GM18867 (cell line): ENCODE results near the gene ZG16B.

Source experiments
- ATAC-seq: cut with Tn5 transposase; IDR thresholded peaks from one replicate; pipeline ENCODE4 v1.9.1; 2021; ENCODE audit warnings: mild to moderate bottlenecking, moderate library complexity; ENCODE audit not compliant: unreplicated experiment

Gene ZG16B

GRCh38 chr16:2804728-2805127, 25.4 kb upstream of the ZG16B start:
- no peak for ATAC-seq

- ATAC-seq, result no peak
Observed at GRCh38 chr16:2806286-2806685, 23.8 kb upstream of the ZG16B start.

- ATAC-seq, result no peak
Observed at GRCh38 chr16:2808181-2808580, 21.9 kb upstream of the ZG16B start.

- no peak for ATAC-seq
Observed at GRCh38 chr16:2809149-2809760, 20.8 kb upstream of the ZG16B start.

- no peak for ATAC-seq
Observed at GRCh38 chr16:2810651-2811050, 19.5 kb upstream of the ZG16B start.

GRCh38 chr16:2811703-2812471, 18.2 kb upstream of the ZG16B start:
- no peak for ATAC-seq

GRCh38 chr16:2813771-2814221, 16.3 kb upstream of the ZG16B start:
- ATAC-seq, result no peak

- ATAC-seq, result no peak
Observed at GRCh38 chr16:2814551-2815298, 15.4 kb upstream of the ZG16B start.

GRCh38 chr16:2815299-2815771, 14.8 kb upstream of the ZG16B start:
- no peak for ATAC-seq

- no peak for ATAC-seq
Observed at GRCh38 chr16:2816751-2817339, 13.3 kb upstream of the ZG16B start, which contains the start of gene PRSS21. Gene PRSS21, plus strand, starts transcription at chr16:2817237. Its CDS starts 32 bp downstream, at chr16:2817269.

GRCh38 chr16:2817340-2818271, 12.5 kb upstream of the ZG16B start:
- no peak for ATAC-seq

- ATAC-seq, result no peak
Observed at GRCh38 chr16:2818272-2818876, 11.7 kb upstream of the ZG16B start.

GRCh38 chr16:2819179-2819938, 10.7 kb upstream of the ZG16B start:
- ATAC-seq, result no peak

GRCh38 chr16:2819939-2820835, 9.9 kb upstream of the ZG16B start:
- ATAC-seq, result no peak

- no peak for ATAC-seq
Observed at GRCh38 chr16:2820836-2821486, 9.1 kb upstream of the ZG16B start.

GRCh38 chr16:2821487-2822157, 8.5 kb upstream of the ZG16B start:
- no peak for ATAC-seq

GRCh38 chr16:2822158-2822495, 8.0 kb upstream of the ZG16B start:
- no peak for ATAC-seq
